ENCODE measurements around the gene BRD4.

Gene BRD4

DNA sequence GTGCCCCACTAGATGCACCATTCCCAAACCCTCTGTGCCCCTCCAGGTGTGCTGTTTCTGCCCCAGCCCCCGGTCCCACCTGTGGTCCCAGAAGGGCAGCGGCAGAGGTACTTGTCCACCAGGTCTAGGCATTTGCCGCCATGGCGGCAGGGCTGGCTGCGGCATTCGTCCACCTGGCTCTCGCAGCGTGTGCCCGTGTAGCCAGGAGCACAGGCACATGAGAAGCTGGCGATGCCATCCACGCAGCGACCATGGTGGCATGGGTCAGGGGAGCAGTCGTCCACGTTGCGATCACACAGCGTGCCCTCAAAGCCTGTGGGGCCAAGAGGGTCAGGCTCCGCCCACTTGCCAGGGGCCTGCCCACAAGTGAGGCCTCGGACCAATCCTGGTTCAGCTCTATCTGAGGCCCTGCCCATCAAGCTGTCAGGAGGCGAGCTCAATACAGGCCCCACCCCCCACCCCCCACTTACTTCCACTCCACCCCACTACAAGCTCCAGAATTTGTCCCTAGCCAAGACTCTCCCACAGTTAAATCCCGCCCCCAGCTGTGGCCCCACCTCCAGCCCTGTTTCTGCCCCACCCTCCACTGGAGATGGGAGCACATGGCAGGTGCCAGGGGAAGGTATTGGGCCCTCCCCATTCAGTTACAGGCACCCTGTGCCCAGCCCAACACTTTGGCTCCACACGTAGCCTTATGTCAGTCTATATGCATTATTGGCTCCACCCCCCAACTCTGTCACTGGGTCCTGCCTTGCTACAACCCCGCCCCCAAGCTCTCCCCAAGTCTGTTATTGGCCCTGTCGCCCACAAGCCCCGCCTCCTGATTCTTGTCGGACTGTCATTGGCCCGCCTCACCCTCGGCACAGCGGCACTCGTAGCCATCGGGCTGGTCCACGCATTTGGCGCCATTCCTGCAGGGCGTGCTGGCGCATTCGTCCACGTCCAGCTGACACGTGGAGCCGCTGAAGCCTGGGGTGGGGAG is 145.0 kb downstream of the BRD4 start:
- ChIA-PET POLR2A (no interaction called here), CTCF (no interaction called here)
- TF ChIP-seq, protein P1, sequence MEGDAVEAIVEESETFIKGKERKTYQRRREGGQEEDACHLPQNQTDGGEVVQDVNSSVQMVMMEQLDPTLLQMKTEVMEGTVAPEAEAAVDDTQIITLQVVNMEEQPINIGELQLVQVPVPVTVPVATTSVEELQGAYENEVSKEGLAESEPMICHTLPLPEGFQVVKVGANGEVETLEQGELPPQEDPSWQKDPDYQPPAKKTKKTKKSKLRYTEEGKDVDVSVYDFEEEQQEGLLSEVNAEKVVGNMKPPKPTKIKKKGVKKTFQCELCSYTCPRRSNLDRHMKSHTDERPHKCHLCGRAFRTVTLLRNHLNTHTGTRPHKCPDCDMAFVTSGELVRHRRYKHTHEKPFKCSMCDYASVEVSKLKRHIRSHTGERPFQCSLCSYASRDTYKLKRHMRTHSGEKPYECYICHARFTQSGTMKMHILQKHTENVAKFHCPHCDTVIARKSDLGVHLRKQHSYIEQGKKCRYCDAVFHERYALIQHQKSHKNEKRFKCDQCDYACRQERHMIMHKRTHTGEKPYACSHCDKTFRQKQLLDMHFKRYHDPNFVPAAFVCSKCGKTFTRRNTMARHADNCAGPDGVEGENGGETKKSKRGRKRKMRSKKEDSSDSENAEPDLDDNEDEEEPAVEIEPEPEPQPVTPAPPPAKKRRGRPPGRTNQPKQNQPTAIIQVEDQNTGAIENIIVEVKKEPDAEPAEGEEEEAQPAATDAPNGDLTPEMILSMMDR (IDR thresholded peaks at IDR 0.05; ENCODE audit: control extremely low read depth, extremely low read depth, low read depth, missing control alignments), result no peak
- DNase-seq (ENCODE audit: extremely low spot score), result no peak
